GM19372 (cell line): ENCODE measurements around the gene BOD1.

Experiments
- ATAC-seq: cut with Tn5 transposase; IDR thresholded peaks from one replicate; pipeline ENCODE4 v1.9.1; 2021; ENCODE audit warnings: mild to moderate bottlenecking, low read depth, moderate library complexity; ENCODE audit not compliant: unreplicated experiment

Gene BOD1

DNA sequence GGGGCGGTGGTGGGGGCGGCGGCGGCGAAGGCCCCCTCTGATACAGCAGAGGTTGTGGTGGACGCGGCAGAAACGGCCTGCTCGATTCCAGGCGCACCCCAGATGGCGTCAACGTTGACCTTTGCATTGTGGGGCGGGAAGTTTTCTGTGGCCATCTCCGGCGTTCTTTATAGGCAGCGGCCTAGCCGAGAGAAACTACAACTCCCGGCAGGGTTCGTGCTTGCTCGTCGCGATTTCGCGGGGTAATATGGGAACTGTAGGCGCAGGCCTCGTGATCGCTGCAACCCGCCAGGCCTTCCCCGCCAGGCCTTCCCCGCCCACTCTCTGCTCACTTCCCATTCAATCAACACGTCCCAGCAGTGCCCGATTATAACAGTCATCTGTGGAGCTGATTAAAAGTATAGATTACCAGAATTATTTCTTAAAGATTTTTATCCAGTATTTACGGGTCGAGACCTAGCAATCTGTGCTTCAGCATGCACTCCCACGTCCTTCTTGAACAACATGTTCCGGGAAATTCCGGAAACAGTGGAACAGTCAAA lies at the start of gene BOD1:
TSS of gene BOD1 (minus strand) at position 74 of the 542 bp plus-strand sequence. CDS start 214 bp downstream, outside the sequence.
- peak; percentile 94 for ATAC-seq

DNA sequence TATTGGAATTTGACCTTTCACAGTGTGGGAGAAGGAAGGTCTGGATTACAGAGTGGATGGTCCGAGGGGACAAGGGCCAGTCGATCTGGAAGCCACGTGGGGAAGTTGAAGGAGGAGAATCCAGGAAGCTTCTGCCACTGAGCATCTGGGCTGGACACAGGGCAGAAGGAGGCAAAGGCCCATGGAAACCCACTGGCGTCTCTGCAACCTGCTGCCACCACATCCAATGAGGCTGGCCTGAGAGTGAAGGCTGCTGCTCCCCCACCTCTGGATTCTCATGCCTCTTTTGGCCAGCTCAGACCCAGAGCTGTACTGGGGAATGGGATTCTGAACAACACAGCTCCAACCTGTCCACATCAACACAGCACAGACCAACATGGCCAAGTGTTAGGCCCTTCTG lies 48.9 kb upstream of the BOD1 start:
- ATAC-seq = no peak

- ATAC-seq = no peak
Measured at GRCh38 chr5:173664154-173664526, 47.7 kb upstream of the BOD1 start.

- no peak for ATAC-seq
Measured at GRCh38 chr5:173663352-173664153, 47.1 kb upstream of the BOD1 start.

GRCh38 chr5:173662581-173663351 lies 46.3 kb upstream of the BOD1 start:
- no peak for ATAC-seq

DNA sequence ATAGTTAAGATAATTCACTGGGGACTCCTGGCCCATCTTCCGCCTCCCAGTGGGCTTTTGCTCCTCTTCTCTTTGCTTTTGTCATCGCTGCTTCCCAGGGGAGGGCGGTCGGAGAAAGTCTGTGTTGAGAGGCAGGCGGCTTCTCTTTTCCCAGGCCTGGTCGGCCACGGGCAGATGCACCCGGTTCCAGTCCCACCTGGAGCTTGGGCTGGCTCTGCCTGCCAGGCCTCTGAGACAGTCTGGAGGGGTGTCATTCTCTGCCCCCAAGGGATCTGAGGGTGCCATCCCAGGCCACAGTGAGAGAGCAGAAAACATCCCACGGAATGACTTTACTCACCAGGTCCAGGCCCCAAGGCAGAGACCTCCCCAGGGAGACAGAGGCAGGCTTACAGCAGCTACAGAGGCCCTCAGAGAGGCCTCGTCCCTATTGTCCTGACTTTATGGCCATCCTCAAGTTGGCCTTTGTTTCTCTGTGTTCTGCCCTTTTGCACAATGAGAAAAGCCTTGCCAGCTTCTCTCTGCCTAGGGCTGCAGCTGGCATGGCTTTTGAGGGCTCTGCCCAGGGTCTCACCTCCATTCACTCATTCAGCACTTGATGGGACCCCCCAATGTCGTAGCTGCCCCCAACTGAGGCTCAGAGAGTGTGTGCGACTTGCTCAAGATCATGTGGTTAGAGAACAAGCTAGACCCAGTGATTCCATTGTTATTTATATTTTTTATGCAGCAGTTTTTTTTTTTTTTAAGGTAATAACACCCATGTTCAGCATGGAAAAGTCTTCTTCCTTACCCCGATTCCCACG lies 44.2 kb upstream of the BOD1 start:
- no peak for ATAC-seq

GRCh38 chr5:173659423-173659822 lies 43.0 kb upstream of the BOD1 start:
- no peak for ATAC-seq

- ATAC-seq = no peak
Measured at GRCh38 chr5:173657741-173658356, 41.4 kb upstream of the BOD1 start.

DNA sequence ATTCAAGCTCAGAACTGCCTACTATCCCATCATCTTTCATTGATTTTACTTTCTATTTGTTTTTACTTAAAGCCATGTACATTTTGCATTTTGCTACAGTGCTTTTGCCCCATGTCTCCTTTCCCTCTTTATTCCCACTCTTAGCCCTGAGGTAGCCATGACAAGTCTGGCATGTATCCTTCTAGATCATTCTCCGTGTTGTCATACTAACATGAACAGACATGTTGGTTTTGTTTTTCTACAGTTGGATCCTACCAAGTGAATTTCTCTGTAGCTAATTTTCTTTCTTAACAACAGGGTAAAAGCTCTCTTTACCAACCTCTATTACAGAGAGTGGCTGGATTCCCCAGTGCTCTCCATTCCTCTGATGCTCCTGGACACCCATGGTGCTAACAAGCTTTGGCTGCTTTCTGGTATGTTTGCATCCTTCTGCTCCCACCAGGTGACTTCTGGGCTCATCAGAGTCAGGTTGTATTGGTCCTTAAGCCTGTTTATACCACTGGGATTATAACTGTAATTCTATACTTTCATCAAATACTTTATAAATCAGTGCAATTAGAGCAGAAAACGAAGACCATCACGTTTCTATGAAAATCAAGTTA lies 38.8 kb upstream of the BOD1 start:
- ATAC-seq = no peak

GRCh38 chr5:173653822-173654523 lies 37.5 kb upstream of the BOD1 start:
- ATAC-seq = no peak

GRCh38 chr5:173648308-173648866 lies 31.9 kb upstream of the BOD1 start:
- no peak for ATAC-seq

GRCh38 chr5:173646692-173647091 lies 30.2 kb upstream of the BOD1 start:
- no peak for ATAC-seq

DNA sequence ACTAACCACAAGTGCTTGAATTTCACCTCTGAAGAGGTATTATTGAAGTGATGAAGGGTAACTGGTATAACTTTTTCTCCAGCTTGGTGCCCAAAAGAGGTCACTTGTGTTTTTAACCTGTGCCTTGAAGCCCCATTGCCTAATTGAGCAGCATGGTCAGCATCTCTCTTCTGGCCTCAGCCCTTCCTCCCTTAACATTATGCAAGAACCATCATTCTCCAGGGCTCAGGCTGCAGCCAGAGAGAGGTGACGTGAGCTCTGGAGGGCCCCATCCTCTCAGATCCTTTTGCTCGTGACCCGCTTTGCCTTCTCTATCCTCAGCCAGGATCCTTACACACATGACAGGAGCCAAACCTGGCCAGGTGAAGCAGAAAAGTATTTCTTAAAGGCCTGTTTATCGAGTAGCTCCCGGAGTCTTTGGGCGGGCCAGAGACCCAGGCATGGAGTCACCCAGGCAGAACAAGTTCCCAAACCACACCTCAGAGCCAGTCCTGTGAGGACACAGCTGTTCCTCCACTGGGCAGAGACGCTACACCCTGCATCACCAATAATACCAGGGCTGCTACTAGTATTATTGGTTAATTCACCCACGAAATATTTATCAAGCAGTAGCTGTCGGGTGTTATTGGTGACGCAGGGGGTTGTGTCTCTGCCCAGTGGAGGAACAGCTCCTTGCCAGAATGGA lies 29.6 kb upstream of the BOD1 start:
- no peak for ATAC-seq

DNA sequence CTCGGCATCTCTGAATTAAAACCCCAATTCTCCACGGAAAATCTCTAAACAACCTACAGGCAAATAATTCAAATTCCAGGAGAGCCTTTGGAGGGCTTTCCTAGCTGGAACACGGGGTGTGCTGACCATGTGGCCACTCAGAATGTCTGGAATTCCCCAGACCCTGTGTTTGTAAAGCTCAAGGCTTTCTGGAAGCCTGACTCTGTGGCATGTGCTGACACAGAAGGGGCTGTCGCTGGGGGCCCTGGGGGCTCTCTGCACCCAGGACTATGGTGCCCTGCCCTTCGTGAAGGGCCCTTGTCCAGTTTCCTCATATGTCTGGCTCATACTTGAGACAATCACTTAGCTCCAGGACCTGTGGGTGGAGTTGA lies 29.0 kb upstream of the BOD1 start:
- ATAC-seq = no peak

DNA sequence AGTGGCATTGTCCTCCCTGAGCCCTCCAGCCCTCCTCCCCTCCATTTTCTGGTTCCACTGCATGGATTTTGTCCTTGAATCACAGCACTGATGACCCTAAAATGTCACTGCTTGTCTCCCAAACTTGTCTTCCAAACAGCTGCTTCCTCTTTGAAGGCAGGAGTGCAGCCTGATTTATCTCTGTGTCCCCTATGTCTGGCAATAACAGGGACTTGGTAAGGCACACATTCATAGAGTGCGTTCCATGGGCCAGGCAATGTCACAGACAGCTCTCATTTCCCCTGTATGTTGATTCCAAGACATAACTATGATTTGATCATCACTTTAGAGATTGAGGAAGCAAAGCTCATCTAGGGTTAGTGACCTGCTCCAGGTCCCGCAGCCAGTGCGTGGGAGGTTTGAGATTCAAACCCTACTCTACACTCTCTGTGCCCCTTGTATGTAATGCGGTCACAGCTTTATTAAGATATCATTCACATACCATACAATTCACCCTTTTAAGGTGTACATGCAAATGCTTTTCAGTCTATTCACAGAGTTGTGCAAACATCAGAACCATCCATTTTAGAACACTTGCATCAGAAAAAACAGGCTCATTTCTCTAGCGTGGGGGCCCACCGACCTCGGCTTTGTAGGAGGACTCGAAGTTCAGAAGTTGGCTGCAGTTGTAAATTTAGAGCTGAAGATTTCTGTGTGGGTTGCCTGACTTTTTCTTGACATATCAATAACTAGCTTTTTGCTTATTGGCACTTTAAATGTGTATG lies 28.4 kb upstream of the BOD1 start:
- ATAC-seq = no peak

DNA sequence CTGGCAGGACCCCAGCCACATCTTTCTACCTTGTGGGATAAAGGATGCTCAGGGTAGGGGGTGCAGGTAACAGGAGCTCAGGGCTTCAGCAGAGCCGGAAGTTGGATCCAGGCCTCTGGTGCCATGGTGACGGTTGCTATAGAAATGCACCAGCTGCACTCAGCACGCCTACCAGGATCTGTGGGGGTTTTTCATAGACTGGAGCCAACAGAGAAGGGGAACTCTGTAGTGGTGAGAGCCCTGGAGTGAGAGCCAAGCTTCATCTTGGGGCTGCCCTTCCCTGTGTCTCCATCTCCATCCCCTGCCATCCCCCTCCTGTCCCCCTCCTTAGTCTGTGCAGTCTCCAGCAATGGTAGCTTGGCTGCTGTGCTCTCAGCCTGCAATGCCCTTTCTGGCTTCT lies 27.5 kb upstream of the BOD1 start:
- ATAC-seq = no peak

- no peak for ATAC-seq
Measured at GRCh38 chr5:173642895-173643481, 26.5 kb upstream of the BOD1 start.
